Thyroid gland (tissue), 4 donors: ENCODE data around the gene ANKRD29. TPM values are rescaled to one million over a fixed set of nuclear protein-coding genes. Genes with fewer than 3 reads are reported as not detected.

ENCODE experiments used
- DNase-seq, 2 donors: peaks; one replicate each; pipeline ENCODE4 v3.0.0-alpha.2; 2019
- H3K27ac ChIP-seq, 3 donors: fragments of 200-600 bp; sonication (generic); 1 replicate in 2 of 3; 2 replicates in 1 of 3; pipeline ENCODE4 v1.5.1; 2016 to 2019; ENCODE audit warnings: mild to moderate bottlenecking in 1 of 3, moderate library complexity in 1 of 3
- H3K27me3 ChIP-seq: fragments of 200-600 bp; sonication (generic); one replicate; pipeline ENCODE4 v1.5.1; 2019
- H3K36me3 ChIP-seq, 2 donors: fragments of 200-600 bp; sonication (generic); one replicate each; pipeline ENCODE4 v1.5.1; 2016 to 2019
- H3K4me1 ChIP-seq, 2 donors: fragments of 200-600 bp; sonication (generic); one replicate each; pipeline ENCODE4 v1.5.1; 2017 to 2019
- H3K4me3 ChIP-seq, 3 donors: fragments of 200-600 bp; sonication (generic); replicated peaks in 1 of 3; 1 replicate in 2 of 3; 2 replicates in 1 of 3; pipeline ENCODE4 v1.5.1; 2016; ENCODE audit warnings: mild to moderate bottlenecking in 1 of 3
- H3K9me3 ChIP-seq: fragments of 200-600 bp; sonication (generic); one replicate; pipeline ENCODE4 v1.5.1; 2017
- CTCF ChIP-seq, 6 experiments: fragments of 200-600 bp in 3 of 6; fragments of 450-650 bp in 3 of 6; sonication (generic) in 3 of 6; IDR thresholded peaks; one replicate each; pipeline ENCODE4 v1.5.1; 2016 to 2019; ENCODE audit warnings: antibody characterized with exemption in 6 of 6, mild to moderate bottlenecking in 2 of 6, inconsistent platforms in 1 of 6, moderate library complexity in 1 of 6
- POLR2A ChIP-seq, 2 donors: fragments of 450-650 bp; IDR thresholded peaks; one replicate each; pipeline ENCODE4 v1.6.1; 2017; ENCODE audit warnings: antibody characterized with exemption in 2 of 2, mild to moderate bottlenecking in 2 of 2, moderate library complexity in 1 of 2
- WGBS, 2 donors: methylation state at CpG; one replicate each; pipeline ENCODE4 v1.1.5; 2017; 5-methylcytosine and 5-hydroxymethylcytosine counted together
- intact Hi-C: fragments of 100-400 bp; cut with DNase I; formaldehyde crosslinking; loops from one replicate; pipeline ENCODE4 v1.15.1; 2023
- total RNA-seq, 4 donors: library from RNA; depleted of rRNA; stranded (reverse); fragments of >200 nt; gene quantifications; one replicate each; pipeline ENCODE4 v1.2.3, GENCODE V29; 2016

The ANKRD29 gene
- total RNA-seq, 4 donors from 2014 or later: 3.4 to 6.1 (median 4.5) TPM

GRCh38 chr18:23596183-23596582 lies 66.5 kb downstream of the ANKRD29 start:
- 84 to 85% methylated on average over 7 of the region's 7 CpGs for WGBS, 2 donors
- Histone ChIP-seq H3K9me3 (no peaks in the 10 kb centered on the region), H3K27me3 (no peaks in the 10 kb centered on the region), H3K36me3 (no peaks in the 10 kb centered on the region), H3K4me3 (no peak overlapping the region), H3K4me1 (no peaks in the 10 kb centered on the region), H3K27ac (no peak overlapping the region)
- no peak for TF ChIP-seq POLR2A (IDR thresholded peaks at IDR 0.05)
- no peak for TF ChIP-seq CTCF (IDR thresholded peaks at IDR 0.05)
- DNase-seq: no peak
- intact Hi-C loops: no loop called here

- H3K27me3 ChIP-seq: no peaks in the 10 kb centered on the region
- WGBS, 2 donors: 96 to 97% methylated on average over 7 of the region's 7 CpGs
- H3K4me3 ChIP-seq: no peak overlapping the region
- TF ChIP-seq CTCF (IDR thresholded peaks at IDR 0.05) (no peak), POLR2A (IDR thresholded peaks at IDR 0.05) (no peak)
- H3K27ac ChIP-seq: no peak overlapping the region
- intact Hi-C loops: no loop called here
- no peak for DNase-seq
- H3K4me1 ChIP-seq: no peaks in the 10 kb centered on the region
- H3K9me3 ChIP-seq: no peaks in the 10 kb centered on the region
- no peaks in the 10 kb centered on the region for H3K36me3 ChIP-seq
These were observed 67.1 kb downstream of the ANKRD29 start for GRCh38 chr18:23595591-23595990.

GRCh38 chr18:23593720-23594119 lies 69.0 kb downstream of the ANKRD29 start:
- Histone ChIP-seq H3K4me3 (no peak overlapping the region), H3K27ac (no peak overlapping the region), H3K36me3 (no peaks in the 10 kb centered on the region), H3K9me3 (no peaks in the 10 kb centered on the region), H3K4me1 (no peaks in the 10 kb centered on the region), H3K27me3 (no peaks in the 10 kb centered on the region)
- DNase-seq: no peak
- no peak for TF ChIP-seq POLR2A (IDR thresholded peaks at IDR 0.05)
- TF ChIP-seq CTCF (IDR thresholded peaks at IDR 0.05): no peak
- 95 to 96% methylated on average over 2 of the region's 2 CpGs for WGBS, 2 donors
- intact Hi-C loops: no loop called here

- intact Hi-C loops: no loop called here
- Histone ChIP-seq H3K27ac (no peak overlapping the region), H3K9me3 (no peaks in the 10 kb centered on the region), H3K27me3 (no peaks in the 10 kb centered on the region), H3K36me3 (no peaks in the 10 kb centered on the region), H3K4me3 (no peak overlapping the region), H3K4me1 (no peaks in the 10 kb centered on the region)
- 66 to 84% methylated on average over 2 of the region's 2 CpGs for WGBS, 2 donors
- TF ChIP-seq POLR2A (IDR thresholded peaks at IDR 0.05): no peak
- no peak for DNase-seq
These were observed 69.8 kb downstream of the ANKRD29 start for GRCh38 chr18:23592911-23593310.

GRCh38 chr18:23591011-23591410 lies 71.7 kb downstream of the ANKRD29 start:
- intact Hi-C loops: no loop called here
- H3K4me1 ChIP-seq: peaks cover 0 to 4% of the 10 kb centered on the region in 2 donors
- TF ChIP-seq POLR2A (IDR thresholded peaks at IDR 0.05) (no peak), CTCF (IDR thresholded peaks at IDR 0.05) (no peak)
- no peak overlapping the region for H3K4me3 ChIP-seq
- H3K36me3 ChIP-seq: no peaks in the 10 kb centered on the region
- DNase-seq: no peak
- no peak overlapping the region for H3K27ac ChIP-seq
- no peaks in the 10 kb centered on the region for H3K27me3 ChIP-seq
- no peaks in the 10 kb centered on the region for H3K9me3 ChIP-seq
- WGBS, 2 donors: 43 to 81% methylated on average over 1 of the region's 1 CpG
